GM19193 (cell line): Measurements from ENCODE around the gene KIAA1671.

Source experiments
- POLR2A ChIP-seq: IDR thresholded peaks from 4 replicates; pipeline ENCODE4 v1.6.1; 2011; ENCODE audit not compliant: insufficient read depth, insufficient read length; ENCODE audit errors: extremely low read depth

KIAA1671 gene

GRCh38 chr22:24986816-24987215, 34.3 kb downstream of the KIAA1671 start:
- TF ChIP-seq POLR2A: no peak

GRCh38 chr22:24989135-24989534, 36.6 kb downstream of the KIAA1671 start:
- TF ChIP-seq POLR2A: no peak

GRCh38 chr22:24989541-24989951, 37.0 kb downstream of the KIAA1671 start:
- TF ChIP-seq POLR2A: no peak

- no peak for TF ChIP-seq POLR2A
Measured at GRCh38 chr22:24990344-24990905, 37.9 kb downstream of the KIAA1671 start.

- TF ChIP-seq POLR2A: no peak
Measured at GRCh38 chr22:24992946-24993345, 40.4 kb downstream of the KIAA1671 start.

- TF ChIP-seq POLR2A: no peak
Measured at GRCh38 chr22:24994070-24994763, 41.7 kb downstream of the KIAA1671 start.

GRCh38 chr22:24995649-24996180, 43.2 kb downstream of the KIAA1671 start:
- no peak for TF ChIP-seq POLR2A

GRCh38 chr22:24996420-24996952, 44.0 kb downstream of the KIAA1671 start:
- TF ChIP-seq POLR2A: no peak

GRCh38 chr22:24997023-24997422, 44.5 kb downstream of the KIAA1671 start:
- TF ChIP-seq POLR2A: no peak

GRCh38 chr22:25000686-25001085, 48.2 kb downstream of the KIAA1671 start:
- no peak for TF ChIP-seq POLR2A

GRCh38 chr22:25002241-25002985, 49.9 kb downstream of the KIAA1671 start:
- no peak for TF ChIP-seq POLR2A

GRCh38 chr22:25006354-25006753, 53.8 kb downstream of the KIAA1671 start:
- TF ChIP-seq POLR2A: no peak

- no peak for TF ChIP-seq POLR2A
Measured at GRCh38 chr22:25007444-25008106, 55.1 kb downstream of the KIAA1671 start.

- TF ChIP-seq POLR2A: no peak
Measured at GRCh38 chr22:25008666-25009065, 56.1 kb downstream of the KIAA1671 start.

- TF ChIP-seq POLR2A: no peak
Measured at GRCh38 chr22:25012741-25013143, 60.2 kb downstream of the KIAA1671 start.
